ENCODE data around the gene KRTAP10-10.

DNA sequence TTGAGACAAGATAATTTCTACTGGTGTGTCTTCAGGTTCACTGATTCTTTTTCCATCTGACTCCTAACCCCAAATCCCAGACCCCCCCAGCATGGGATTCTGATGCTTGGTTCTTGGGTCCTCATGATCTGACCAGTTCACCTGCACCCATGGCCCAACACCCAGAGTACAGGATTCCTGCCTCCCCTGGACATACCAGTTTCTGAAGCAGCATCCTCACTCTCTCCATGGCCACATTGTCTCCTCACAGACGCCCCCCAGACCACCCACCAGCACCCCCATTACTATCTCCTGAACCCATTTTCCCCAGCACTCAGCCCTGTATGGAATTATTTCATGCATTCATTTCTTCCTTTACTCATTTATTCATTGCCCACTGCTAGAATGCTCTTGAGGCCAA, 19.7 kb downstream of the KRTAP10-10 start:
- TF ChIP-seq, protein P1, sequence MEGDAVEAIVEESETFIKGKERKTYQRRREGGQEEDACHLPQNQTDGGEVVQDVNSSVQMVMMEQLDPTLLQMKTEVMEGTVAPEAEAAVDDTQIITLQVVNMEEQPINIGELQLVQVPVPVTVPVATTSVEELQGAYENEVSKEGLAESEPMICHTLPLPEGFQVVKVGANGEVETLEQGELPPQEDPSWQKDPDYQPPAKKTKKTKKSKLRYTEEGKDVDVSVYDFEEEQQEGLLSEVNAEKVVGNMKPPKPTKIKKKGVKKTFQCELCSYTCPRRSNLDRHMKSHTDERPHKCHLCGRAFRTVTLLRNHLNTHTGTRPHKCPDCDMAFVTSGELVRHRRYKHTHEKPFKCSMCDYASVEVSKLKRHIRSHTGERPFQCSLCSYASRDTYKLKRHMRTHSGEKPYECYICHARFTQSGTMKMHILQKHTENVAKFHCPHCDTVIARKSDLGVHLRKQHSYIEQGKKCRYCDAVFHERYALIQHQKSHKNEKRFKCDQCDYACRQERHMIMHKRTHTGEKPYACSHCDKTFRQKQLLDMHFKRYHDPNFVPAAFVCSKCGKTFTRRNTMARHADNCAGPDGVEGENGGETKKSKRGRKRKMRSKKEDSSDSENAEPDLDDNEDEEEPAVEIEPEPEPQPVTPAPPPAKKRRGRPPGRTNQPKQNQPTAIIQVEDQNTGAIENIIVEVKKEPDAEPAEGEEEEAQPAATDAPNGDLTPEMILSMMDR (IDR thresholded peaks at IDR 0.05) = no peak
- TF ChIP-seq POLR2AphosphoS5 (IDR thresholded peaks at IDR 0.05) = no peak
- no peak for TF ChIP-seq POLR2A (IDR thresholded peaks at IDR 0.05)
